HG02588 (cell line): ENCODE measurements around the gene ZSCAN12.

Experiments
- ATAC-seq: cut with Tn5 transposase; IDR thresholded peaks from one replicate; pipeline ENCODE4 v1.9.1; 2021; ENCODE audit warnings: mild to moderate bottlenecking, moderate library complexity; ENCODE audit not compliant: unreplicated experiment

ZSCAN12 gene

GRCh38 chr6:28354688-28355554, 44.6 kb downstream of the ZSCAN12 start:
- ATAC-seq = no peak

GRCh38 chr6:28353981-28354676, 45.4 kb downstream of the ZSCAN12 start:
- no peak for ATAC-seq

- ATAC-seq = no peak
These were observed 46.2 kb downstream of the ZSCAN12 start for GRCh38 chr6:28353356-28353755.

GRCh38 chr6:28351493-28351925, 48.0 kb downstream of the ZSCAN12 start:
- no peak for ATAC-seq

GRCh38 chr6:28351087-28351486, 48.5 kb downstream of the ZSCAN12 start:
- ATAC-seq = no peak

GRCh38 chr6:28349892-28350737, 49.4 kb downstream of the ZSCAN12 start, which contains the start of gene ZKSCAN3:
TSS of gene ZKSCAN3 (plus strand) at chr6:28349947. CDS start at chr6:28359587, 9,640 bp downstream.
- ATAC-seq = peak; percentile 96

- no peak for ATAC-seq
These were observed 50.1 kb downstream of the ZSCAN12 start for GRCh38 chr6:28349344-28349891.

GRCh38 chr6:28347119-28347518, 52.4 kb downstream of the ZSCAN12 start:
- no peak for ATAC-seq

- no peak for ATAC-seq
These were observed 54.3 kb downstream of the ZSCAN12 start for GRCh38 chr6:28345201-28345600.

- ATAC-seq = no peak
These were observed 55.5 kb downstream of the ZSCAN12 start for GRCh38 chr6:28343898-28344677.

GRCh38 chr6:28340310-28341095, 59.0 kb downstream of the ZSCAN12 start:
- ATAC-seq = no peak

GRCh38 chr6:28337121-28337520, 62.4 kb downstream of the ZSCAN12 start:
- no peak for ATAC-seq

GRCh38 chr6:28336284-28337120, 63.0 kb downstream of the ZSCAN12 start:
- ATAC-seq = peak; percentile 39

- ATAC-seq = peak; percentile 84
These were observed 63.8 kb downstream of the ZSCAN12 start, which contains the start of gene ZSCAN31 for GRCh38 chr6:28335564-28336283. TSS of gene ZSCAN31 (minus strand) at chr6:28336148. CDS start at chr6:28329683, 6,465 bp downstream.

GRCh38 chr6:28335040-28335563, 64.4 kb downstream of the ZSCAN12 start:
- no peak for ATAC-seq

GRCh38 chr6:28334286-28335039, 65.1 kb downstream of the ZSCAN12 start:
- ATAC-seq = no peak
